GM21717 (cell line): ENCODE data around the gene EYA2.
"Not testable (repeated sequence)": the region's sequence is repeated elsewhere in the genome, so short reads cannot be mapped to it uniquely, and the experiment has no call there.

ENCODE experiments used
- ATAC-seq: cut with Tn5 transposase; IDR thresholded peaks from one replicate; pipeline ENCODE4 v1.9.1; 2021; ENCODE audit warnings: mild to moderate bottlenecking, moderate library complexity; ENCODE audit not compliant: unreplicated experiment

Gene EYA2

DNA sequence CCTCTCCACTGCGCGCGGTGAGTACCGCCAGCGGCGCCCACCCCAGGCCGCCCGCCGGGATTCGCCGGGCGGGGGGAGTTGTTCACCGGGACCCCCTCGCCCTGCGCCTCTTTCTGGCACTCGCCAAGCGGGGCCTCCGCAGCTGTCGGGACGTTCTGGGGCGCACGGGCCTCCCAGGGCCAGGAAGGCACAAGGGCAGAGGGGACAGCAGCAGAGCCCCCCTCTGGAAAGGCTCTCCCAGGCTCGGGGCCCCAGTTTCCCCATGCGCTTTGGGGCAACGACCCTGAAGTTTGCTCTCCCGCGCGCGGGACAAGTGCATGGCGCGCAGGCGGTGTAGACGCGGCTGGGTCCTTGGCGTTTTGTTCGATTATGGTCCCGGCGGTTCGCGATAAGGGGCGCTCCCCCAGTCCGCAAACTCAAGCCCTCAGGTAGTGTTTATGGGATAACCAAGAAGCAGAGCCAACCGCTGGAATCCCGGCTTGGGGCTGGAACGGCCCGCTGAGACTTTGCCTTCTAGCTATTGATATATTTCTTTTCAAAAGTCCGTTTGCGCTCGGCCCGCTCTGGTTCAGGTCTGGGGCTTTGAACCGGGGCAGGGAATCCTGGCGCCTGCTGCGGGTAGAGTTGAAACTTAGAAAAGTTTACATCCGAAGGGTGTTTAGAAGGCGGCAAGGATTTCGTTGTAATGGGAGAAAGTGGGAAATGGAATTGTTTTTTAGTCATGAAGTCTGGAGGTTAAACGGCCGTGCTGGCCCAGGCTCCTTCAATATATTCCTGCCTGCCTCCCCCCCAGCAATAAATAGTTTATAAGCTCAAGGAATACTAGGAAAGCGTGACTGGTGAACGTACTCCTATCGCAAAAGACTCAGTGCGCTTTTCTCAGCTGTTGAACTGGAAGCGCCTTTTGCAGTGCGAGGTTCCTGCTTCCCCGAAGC is 595 bp downstream of the EYA2 start:
- no peak for ATAC-seq

DNA sequence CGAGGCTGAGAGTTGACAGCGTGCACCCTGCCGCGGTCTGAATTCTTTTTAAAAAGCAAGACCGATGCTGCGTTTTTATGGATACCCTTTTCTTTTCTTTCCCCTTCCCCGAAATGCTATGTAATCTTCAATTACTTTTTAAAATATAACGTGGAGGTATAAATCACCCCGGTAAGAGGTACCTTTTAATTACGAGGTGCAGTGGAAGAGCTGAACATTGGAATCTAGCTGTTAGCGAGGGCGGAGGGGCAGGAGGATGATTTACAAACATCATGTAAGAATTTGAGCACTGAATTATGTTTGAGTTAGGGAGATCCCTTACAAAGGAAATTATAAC is 1.2 kb downstream of the EYA2 start:
- no peak for ATAC-seq

DNA sequence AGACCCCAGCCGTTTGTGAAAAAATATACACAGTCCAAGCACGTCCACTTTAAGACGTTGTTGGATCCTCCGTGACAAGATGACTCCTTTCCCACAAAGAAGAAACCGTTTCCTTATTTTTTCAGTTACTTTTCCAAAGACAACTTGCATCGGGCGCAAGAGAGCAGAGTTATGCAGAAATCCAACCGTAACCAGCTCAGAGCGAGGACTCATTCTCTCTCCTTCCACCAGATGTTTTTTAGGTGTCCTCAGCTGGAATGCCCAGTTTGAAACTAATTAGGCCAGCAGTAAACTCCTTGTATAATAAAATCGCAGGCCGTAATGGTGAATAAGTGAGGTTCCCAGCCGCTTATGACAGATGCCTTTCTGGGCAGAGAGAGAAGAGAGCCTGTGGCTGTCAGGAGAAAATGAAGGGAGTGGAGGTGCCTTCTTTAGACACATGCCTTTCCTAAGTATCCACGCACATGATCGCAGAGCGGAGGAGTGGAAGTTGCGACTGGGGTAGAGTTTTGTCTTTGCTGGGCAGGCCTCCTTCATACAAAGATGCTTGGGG is 2.8 kb downstream of the EYA2 start:
- no peak for ATAC-seq

DNA sequence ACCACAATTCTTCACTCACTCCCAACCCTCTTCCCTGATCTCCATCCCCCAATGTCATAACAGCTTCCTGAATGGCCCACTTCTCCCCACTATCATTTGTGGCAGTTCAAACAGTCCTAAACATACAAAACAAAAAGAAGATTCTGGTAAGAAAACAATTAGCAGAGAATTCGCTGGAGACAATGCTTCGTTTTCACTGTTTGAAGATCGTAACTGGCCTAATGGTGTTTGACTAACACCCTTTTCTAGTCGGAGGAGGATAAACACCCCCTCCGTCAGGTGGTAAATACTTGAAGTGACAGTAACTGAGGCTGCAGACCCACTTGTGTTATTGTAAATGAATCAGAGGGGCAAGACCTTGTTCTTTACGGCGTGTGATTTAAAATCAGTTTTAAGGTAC is 3.8 kb downstream of the EYA2 start:
- no peak for ATAC-seq

DNA sequence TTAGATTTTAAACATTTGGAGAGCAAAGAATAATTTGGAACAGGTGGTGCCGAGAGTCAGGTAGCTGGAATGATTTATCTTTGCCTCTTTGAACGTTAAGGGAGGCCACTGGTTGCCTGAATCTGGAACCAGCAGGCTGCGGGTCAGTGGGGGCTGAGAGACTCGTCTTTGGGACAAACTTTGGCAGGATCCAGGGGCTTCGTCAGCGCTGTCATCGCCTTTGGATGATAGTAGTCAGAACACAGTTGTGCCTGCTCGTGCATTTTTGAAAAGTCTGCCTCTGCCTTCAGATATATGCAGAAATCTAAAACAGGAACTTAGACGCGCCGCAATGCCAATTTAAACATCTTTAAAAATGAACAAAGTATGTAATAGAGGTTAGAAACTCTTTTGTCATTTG is 5.0 kb downstream of the EYA2 start:
- no peak for ATAC-seq

DNA sequence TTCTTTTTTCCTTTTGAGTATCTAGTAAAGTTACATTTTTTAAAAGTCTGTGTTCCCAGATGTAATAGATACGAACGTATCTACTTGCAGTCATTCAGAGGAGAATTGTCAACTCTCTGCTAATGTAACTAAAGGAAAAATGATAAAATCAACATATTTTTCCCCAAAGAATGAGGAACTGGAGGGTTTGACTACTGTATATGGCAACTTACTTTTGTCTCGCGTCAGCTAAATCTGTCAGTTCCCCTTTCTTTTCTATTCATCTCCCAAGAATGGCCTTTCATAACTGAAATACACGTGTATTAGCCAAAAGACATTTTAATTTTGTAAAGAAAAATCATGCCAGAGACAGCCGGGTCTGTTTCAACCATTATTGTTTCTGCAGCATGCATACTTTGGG is 5.4 kb downstream of the EYA2 start:
- ATAC-seq, result no peak

DNA sequence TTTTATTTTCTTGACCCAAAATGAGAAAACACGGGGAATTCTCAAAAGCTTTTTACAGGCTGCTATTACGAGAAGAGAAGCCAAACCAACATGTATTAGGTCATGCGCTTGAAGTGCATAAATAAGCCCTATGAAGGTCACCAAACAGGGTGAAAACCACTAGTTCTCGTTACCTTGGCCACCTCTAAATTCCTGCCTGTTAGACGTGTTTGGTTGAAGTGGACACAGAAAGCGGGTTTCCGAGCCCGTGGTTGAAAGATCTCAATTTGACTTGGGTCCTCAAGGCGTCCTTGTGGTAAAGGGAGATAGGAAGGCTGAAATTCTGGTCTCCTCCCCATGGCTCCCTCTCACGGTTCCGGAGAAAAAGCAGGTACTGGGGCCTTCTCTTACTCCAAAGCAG is 6.2 kb downstream of the EYA2 start:
- ATAC-seq, result no peak

DNA sequence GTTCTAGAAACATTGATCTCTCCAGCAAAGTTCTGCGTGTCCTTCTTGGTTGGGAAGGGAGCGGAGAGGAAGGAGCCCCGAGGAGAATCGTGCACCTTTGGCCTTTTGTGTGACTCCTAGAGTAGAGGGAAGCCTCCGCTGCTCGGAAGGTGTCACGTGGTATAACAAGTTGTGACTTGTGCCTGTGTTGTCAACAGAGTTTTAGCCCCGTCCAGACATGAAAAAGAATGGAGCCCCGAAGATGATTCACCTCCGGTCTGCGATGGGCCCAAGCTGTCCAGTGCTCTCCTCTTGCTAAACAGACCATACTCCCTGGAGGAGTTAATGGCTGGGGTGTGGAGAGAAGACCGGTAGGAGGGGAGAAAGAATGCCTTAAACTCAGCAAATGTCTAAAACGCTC is 7.0 kb downstream of the EYA2 start:
- no peak for ATAC-seq

DNA sequence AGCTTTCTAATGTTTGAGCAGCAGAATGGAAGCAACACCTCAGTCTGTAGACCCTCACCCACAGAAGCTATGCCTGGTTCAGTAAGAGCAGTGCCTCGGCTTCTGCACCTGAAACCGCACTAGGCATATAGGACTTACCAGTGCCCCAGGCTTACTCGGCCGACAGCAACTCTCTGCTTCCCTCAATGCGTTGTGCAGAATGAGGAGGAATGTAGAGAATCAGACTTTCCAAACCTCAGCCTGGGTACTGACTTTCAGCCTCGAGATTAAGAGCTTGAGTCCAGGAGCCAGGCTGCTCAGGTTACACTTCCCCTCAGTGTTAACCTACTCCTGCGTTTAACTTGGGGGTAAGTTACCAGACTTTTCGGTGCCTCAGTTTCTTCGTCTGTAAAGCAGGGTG is 8.6 kb downstream of the EYA2 start:
- ATAC-seq, result no peak

DNA sequence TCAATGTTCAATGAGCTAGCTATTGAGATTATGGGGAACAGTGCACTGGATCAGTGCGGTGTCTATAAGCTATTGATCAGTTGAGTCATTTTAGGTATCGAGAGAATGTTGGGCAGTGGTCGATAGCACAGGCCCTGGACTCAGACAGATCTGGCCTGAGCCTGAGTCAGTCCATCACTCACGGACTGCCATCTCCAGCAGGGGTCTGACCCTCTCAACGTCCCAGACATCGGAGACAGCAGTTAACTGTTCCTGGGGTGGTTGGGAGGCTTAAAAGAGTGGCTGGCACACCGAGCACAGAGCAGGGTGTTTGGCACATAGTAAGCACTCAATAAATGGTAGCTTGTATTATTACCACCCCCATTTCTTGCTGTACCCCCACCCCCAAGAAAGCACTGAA is 9.3 kb downstream of the EYA2 start:
- ATAC-seq, result no peak

DNA sequence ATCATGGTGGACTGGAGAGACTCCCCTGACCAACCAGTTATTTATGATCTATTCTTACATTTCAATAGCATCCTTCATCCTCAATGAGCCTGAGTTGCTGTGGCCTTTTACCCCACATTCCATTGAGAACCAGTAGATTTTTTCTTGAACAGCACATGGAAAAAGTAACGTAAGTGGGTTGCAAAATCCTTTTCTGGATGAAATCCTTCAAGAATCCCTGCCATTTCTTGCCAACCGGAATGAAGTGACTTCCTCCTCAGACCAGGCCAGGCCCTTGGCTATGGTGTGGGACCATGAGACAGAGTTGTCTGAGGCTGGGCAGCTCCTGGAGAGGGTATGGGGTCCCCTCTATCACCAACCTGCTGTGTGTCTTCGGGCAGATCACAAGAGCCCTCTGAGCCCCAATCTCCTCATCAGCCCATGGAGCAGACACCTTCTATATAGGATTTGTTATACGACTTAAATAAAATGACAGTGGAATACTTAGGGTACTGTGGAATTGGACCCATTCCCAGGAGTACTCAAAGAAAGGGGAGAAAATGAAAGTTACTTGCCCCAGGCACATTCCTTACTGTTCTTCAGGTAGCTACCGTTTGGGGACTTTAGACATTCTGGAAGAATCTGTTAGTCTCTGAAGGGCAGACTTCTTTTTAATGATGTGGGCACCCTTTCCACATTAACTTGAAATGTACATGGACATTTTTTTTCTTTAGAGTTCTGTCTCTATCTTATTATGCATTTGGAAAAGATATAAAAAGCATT is 10.9 kb downstream of the EYA2 start:
- ATAC-seq, result no peak

DNA sequence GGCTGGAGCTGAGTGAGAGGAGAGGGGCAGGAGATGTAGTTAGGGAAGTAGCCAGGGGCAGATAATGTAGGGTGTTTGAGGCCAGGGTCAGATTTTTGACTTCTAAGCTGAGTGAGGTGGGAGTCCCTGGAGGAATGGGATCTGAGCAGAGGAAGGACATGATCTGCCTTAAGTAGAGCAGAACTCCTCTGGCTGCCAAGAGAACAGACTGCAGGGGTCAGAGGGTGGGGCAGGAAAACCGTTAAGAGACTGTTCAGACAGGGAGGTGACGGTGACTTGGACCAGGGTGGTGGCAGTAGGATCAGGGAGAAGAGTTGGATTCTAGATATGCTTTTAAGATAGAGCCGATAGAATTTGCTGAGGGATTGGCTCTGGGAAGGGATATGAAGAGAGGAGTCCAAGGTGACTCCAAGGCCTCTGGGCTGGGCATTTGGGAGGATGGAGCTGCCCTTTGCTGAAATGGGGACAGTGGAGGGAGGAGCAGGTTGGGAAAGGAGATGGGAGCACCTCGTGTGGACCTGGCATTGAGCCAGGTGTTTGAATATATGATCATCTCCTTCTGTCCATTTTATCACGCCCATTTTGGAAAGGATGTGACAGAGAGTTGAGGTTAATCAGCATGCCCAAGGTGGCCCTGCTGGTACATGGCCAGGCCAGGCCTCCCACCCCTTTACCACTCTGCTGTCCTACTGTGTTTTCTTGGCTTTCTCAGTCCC is 18.8 kb downstream of the EYA2 start:
- no peak for ATAC-seq

DNA sequence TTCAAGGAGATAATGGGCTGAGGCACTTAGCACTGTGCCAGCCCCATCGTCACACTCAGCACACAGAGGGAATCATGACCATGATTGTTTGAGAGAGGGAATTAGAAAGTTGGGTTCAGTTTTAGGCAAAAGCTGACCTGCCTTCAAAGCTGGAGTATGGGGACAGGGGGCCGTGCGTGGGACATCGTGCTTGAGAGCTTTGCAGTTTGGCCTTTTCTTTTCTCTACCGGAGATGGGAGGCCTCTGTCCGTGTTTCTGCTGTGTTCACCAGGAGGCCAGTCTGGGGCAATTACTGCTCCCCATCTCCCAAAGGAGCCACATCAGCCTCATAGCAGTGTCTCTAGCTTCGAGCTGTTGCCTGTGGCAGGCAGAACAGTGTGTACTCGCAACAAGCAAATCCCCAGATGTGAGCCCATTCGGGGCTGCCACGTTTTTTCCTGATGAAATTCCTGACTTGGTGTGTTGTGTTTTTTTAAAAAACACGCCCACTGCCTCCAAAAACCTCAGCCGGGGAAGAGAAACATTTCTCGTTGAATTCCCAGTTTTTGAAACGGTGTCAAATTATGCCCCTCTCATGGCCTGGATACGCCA is 20.2 kb downstream of the EYA2 start:
- no peak for ATAC-seq

DNA sequence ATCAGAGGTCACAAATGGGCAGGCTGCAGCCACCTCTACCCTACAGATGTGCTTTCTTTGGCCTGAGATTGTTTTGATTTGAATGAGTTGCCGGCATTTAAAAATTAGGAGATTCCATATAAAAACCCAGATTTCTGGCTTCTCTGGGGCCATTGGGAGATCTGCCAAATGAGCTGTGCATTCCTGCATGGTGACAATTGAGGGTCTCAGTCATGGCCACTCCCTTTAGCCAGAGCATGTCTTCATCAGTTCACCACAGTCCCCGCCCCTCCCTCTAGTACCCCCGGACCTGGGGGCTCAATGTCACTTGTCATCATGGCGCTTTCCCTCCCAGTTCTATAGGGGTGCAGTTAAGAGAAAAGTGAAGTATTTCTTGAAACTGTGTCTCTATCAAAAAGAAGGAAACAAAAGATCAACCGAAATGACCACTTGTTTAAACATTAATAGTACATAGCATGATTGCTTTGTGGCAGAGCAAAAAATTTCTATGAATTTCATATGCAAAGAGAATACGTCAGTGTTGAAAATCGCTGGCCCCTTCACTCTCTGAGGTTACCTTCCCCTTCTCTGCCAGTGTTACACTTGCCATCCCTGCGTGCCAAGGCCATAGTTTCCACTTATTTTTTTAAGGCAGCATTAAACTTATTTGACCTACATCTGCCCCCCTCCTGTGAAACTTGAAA is 21.1 kb downstream of the EYA2 start:
- no peak for ATAC-seq

DNA sequence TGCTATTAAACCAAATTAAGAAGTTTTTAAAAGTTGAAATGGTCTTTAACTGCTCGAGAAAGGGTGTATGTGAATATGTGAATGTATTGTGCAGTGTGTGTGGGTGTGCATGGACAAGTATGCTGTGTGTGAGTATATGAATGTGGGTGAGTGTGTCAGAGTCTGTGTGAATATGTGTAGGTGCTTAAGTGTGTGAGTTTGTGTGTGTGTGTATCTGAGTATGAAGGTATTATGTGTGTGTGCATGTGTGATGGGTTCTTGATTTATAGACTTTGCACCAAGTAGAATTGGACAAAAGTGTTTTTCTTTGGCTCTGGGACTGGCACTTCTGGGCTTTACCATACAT is 21.6 kb downstream of the EYA2 start:
- no peak for ATAC-seq

DNA sequence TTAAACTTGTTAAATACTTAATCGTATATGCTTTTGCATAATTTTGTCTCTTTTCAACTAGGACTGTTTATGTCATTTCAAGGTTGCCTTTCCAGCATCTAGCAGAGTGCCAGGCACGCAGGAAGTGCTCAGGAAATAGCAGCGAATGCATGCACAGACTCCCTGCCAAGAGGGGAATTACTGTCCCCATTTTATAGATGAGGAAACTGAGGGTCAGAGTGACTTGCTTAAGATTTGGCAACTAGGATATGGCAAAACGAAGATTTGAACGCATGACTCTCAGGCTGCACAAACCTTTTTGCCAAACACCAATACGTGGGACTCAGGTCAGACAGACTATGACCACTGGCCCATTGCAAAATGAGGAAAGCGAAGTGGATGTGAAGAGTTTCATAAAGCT is 22.5 kb downstream of the EYA2 start:
- no peak for ATAC-seq

DNA sequence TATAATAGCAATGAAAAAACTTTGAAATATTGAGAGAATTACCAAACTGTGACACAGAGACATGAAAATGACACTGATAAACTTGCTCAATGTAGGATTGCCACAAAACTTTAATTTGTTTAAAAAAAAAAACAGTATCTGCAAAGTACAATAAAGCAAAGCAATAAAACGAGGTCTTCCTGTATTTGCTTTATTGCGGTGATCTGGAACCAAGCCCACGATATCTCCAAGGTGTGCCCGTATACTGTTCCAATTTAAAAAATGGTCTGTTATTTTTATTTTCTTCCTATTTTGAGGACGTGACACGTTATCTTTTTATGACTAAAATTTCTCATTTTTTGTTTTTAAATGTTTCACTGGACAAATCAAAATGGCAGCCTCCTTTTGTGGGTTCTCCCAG is 25.5 kb downstream of the EYA2 start:
- ATAC-seq, result no peak

DNA sequence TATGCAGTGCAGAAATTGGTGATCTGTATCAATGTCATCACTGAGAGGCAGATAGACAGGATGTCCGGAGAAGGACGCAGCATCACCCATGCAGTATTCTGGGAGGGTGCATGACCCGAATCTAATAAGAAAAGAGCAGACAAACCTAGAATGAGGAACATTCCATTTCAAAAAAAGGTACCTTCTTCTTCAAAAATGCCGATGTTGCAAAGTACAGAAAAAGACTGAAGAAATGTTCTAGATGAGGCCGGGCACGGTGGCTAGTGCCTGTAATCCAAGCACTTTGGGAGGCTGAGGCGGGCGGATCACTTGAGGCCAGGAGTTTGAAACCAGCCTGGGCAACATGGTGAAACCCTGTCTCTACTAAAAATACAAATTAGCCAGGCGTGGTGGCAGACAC is 28.2 kb downstream of the EYA2 start:
- ATAC-seq, result not testable (repeated sequence)

DNA sequence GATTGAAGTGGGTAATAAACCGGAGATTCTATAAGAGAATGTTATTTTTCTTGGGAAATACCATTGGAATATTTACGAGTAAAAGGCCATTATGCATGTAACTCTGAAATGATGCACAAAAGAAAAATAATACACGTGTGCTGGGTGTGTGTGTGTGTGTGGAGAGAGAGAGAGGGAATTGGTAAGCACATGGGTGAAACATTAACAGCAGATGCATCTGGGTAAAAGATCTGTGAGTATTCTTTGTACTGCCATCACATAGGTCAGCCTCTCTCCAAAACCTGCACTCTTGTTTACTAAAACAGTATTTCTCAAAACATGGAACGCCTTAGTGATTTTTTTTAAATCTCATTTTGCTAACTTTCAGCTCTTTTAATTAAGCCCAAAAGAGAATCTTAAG is 28.9 kb downstream of the EYA2 start:
- no peak for ATAC-seq

DNA sequence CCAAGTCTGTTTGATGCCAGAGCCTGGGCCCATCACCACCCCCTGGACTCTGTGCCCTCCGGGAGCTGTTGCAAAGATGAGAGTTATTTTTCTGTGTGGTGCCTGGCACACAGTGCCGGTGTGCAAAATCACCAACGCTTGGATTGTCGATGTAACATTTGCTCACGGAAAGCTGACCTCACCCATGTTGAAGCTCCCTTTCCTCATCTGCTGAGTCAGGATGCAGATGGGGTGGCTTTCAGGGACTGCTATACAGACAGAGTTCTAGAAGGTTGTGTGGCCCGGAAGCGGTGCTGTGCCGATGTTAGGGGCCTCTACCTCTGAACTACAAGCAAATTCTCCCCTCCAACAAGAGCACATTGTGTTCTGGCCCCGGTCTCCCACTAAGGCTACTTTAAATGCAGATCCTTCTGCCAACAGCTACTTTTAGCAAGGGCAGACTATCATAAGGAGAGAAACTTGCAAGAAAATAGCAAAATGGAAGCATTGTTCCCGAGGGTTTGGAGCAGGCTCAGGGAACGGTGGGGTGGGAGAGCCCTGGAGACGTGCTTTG is 34.0 kb downstream of the EYA2 start:
- no peak for ATAC-seq
